Fibroblast of lung (primary cell): ENCODE data around the gene SLC37A1.

Experiments
- EZH2 ChIP-seq: IDR thresholded peaks from 2 replicates; pipeline ENCODE4 v1.5.1; 2012; ENCODE audit warnings: low read length, control low read depth, mild to moderate bottlenecking; ENCODE audit errors: missing control alignments
- TF ChIP-seq, protein P1 (sequence below), 2 donors: IDR thresholded peaks in 1 of 2; conservative IDR thresholded peaks in 1 of 2; 1 replicate in 1 of 2; 2 replicates in 1 of 2; pipeline ENCODE4 v1.5.1; 2011 to 2012; ENCODE audit warnings: low read length in 2 of 2, control low read depth in 1 of 2, inconsistent platforms in 1 of 2, low read depth in 1 of 2, mild to moderate bottlenecking in 1 of 2

DNA sequence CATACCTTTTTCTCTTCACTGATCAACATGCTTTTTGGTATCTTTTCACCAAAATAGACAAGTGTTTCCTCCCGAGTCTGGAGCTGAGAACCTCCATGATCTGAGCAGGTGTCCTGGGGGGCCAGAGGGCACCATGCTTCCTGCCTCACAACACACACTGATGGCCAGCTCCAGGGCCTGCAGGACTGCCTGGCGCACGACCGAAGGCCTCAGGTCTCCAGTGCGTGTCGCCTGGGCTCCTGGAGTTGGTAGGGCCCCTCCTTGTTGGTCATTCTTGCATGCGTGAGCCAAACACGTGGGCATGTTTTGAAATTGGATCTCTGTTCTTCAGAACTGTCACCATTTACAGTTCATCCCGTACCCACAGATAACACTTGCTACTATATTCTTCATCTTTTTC is 64.4 kb downstream of the SLC37A1 start:
- TF ChIP-seq, protein P1, sequence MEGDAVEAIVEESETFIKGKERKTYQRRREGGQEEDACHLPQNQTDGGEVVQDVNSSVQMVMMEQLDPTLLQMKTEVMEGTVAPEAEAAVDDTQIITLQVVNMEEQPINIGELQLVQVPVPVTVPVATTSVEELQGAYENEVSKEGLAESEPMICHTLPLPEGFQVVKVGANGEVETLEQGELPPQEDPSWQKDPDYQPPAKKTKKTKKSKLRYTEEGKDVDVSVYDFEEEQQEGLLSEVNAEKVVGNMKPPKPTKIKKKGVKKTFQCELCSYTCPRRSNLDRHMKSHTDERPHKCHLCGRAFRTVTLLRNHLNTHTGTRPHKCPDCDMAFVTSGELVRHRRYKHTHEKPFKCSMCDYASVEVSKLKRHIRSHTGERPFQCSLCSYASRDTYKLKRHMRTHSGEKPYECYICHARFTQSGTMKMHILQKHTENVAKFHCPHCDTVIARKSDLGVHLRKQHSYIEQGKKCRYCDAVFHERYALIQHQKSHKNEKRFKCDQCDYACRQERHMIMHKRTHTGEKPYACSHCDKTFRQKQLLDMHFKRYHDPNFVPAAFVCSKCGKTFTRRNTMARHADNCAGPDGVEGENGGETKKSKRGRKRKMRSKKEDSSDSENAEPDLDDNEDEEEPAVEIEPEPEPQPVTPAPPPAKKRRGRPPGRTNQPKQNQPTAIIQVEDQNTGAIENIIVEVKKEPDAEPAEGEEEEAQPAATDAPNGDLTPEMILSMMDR (conservative IDR thresholded peaks at IDR 0.05 in 1 of 2, IDR thresholded peaks at IDR 0.05 in 1 of 2; ENCODE audit: low read depth in 1 of 2, low read length in 2 of 2) = no peak
- TF ChIP-seq EZH2 = no peak
